Kidney tubule cell (primary cell): Measurements from ENCODE around the gene FAM171A1.
"Not testable (repeated sequence)": the region's sequence is repeated elsewhere in the genome, so short reads cannot be mapped to it uniquely, and the experiment has no call there.

Source experiments
- DNase-seq: peaks from one replicate; pipeline ENCODE4 v3.0.0-alpha.2; 2018; ENCODE audit warnings: low spot score

The FAM171A1 gene

GRCh38 chr10:15370856-15371701 is at the start of gene FAM171A1:
Gene FAM171A1 (minus strand): TSS chr10:15371289. CDS start chr10:15371052, 237 bp downstream.
- DNase-seq: peak; percentile 78

DNA sequence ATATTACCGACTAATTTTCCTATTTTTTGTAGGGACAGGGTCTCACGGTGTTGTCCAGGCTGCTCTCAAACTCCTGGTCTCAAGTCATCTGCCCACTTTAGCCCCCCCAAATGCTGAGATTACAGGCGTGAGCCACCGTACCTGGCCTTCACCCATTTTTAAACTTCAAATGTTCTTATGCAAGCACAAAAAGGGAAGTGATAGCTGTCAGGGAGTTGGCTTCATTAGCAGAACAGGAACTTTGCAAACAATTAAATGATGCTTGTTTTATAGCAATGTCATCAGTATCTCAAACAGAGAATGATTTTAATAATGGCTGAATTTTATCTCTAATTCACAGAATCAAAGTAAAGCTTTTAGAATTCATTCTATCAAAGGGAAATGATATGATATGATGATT is 49.8 kb upstream of the FAM171A1 start:
- no peak for DNase-seq

GRCh38 chr10:15419279-15419874 is 48.3 kb upstream of the FAM171A1 start:
- peak; percentile 60 for DNase-seq

DNA sequence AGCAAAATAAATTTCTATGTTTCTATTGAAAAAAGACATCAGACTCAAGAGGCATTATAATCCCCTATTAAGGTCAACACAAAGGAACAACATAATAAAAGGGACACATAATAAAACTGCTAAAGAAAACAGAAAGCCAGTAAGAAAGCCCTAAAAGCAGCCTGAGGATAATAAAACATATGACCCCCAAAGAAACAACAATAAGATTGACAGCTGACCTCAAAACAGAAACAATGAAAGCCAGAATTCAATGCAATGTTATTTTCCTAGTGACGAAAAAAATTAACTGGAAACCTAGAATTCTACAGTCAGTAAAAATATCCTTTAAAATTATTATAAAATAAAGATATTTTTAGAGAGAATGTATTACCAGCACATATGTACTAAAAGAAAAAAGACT is 44.9 kb upstream of the FAM171A1 start:
- DNase-seq: no peak

- DNase-seq: no peak
These were observed 39.9 kb upstream of the FAM171A1 start for GRCh38 chr10:15411010-15411409.

GRCh38 chr10:15409350-15409749 is 38.3 kb upstream of the FAM171A1 start:
- not testable (repeated sequence) for DNase-seq

DNA sequence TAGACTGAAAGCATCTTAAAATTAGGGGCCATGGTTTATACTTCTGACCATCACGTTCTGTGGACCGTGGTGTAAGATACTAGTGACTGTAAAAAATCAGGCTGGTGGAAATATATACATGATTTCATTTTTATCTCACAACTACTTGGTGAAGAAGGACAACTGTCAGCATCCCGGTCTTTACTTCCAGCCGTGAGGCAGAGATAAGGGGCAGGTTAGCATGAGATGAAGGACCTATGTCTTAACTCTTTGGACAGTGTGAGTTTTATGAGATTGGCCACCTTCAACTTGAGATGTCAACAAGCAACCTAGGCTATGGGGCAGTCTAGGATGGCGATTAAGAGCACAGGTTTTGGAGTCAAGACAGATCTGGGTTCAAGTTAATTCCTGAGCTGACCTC is 37.5 kb upstream of the FAM171A1 start:
- no peak for DNase-seq

- DNase-seq: no peak
These were observed 34.2 kb upstream of the FAM171A1 start for GRCh38 chr10:15405319-15405718.

GRCh38 chr10:15401382-15401781 is 30.3 kb upstream of the FAM171A1 start:
- no peak for DNase-seq

GRCh38 chr10:15400461-15400860 is 29.4 kb upstream of the FAM171A1 start:
- DNase-seq: not testable (repeated sequence)

DNA sequence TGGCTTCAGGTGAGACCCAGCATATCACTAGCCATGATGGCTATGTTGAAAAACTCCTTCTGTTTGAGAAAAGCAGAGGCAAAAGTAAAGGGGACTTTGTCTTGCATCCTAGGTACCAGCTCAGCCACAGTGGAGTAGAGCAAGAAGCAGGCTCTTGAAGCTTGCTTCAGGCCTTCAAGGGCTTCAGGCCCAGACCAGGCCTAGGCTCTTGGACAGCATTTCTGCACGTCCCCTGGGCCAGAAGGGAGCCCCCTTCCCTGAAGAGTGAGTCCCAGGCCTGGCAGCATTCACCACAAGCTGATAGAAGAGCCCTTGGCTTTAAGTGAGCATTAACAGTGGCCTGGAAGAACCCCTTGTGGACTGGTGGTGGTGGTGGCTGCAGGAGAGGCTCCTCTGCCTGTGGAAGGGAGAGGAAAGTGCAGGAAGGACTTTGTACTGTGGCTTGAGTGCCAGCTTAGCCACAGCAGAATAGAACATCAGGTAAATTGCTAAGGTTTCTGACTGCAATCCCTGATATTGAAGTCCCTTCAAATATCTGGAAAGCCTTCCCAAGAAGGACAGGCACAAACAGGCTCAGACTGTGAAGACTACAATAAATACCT is 28.1 kb upstream of the FAM171A1 start:
- DNase-seq: no peak

GRCh38 chr10:15395935-15396334 is 24.8 kb upstream of the FAM171A1 start:
- DNase-seq: no peak

DNA sequence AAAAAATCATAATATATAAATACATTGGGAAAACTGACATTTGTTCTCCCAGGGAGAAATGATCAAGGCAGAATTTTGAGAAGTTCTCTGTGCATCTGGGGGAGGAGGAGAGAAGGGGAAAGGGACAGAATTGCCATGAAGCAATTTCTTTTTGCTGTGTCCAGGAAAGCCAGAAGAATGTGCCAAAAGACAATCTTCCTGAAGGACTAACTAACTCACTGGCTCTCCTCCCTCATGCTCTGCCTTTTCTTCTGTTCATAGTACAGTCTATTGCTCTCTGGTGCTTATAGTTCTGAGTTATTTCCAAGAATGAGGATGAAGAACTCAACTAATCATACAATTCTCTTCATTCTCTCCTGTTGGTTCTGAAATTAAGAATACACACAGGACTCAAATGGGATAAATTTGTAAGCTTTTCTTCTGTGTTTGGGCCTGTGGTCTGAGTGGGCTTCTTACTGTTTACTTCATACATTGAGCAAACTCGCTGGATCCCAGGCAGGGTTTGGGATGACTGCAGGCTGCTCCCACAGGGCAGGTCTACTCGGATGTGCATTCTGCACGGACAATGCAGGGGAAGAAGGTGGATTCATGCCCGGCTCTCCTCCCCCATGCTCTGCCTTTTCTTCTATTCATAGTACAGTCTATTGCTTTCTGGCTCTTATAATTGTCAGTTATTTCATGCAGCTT is 22.2 kb upstream of the FAM171A1 start:
- no peak for DNase-seq

DNA sequence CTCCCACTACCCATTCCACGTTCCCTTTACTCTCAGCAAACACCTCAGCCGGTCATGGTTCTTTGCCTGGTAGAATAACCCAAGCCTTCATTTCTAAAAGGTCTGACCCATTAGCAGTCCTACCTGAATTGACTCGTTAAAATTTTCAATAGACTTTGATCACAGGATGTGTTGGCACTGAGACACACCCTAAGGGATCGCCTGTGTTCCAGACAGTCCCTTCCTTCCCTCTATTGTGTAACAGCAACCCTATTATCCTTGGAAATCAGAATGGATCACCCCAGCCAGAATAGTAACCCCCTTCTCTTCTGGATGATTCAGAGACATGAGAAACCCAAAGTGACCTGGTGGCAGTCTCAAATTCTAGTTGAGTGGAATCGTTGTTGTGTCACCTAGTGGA is 20.4 kb upstream of the FAM171A1 start:
- no peak for DNase-seq

DNA sequence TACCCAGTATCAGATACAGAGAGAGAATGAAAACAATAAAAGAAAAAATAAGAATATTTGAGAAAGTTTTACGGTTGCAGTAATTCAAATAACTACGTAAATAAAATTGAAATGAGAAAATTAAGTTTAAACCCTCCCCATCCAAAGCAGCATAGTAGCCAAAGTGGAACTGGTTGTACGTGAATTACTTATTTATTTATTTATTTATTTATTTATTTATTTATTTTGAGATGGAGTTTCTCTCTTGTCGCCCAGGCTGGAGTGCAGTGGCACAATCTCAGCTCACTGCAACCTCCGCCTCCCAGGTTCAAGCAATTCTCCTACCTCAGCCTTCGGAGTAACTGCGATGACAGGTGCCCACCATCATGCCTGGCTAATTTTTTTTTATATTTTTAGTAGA is 17.1 kb upstream of the FAM171A1 start:
- DNase-seq: not testable (repeated sequence)

DNA sequence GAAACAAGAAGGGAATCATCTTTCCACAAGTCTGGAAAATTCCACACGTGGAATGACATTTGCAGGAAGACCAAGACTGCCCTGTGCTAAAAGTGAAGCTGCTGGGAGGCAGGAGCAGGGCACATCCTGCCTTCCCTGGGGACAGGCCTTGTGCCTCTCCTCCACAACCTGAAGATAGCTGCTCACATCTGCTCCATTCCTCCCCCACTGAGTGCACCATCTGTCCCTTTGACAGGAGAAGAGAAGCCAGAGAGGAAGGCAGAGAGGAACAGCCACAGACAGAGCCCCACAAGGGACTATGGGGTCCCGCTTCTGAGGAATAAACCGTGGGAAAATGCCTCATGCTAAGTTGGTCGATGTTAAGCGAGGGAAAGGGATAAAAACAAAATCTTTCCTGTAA is 15.9 kb upstream of the FAM171A1 start:
- no peak for DNase-seq

DNA sequence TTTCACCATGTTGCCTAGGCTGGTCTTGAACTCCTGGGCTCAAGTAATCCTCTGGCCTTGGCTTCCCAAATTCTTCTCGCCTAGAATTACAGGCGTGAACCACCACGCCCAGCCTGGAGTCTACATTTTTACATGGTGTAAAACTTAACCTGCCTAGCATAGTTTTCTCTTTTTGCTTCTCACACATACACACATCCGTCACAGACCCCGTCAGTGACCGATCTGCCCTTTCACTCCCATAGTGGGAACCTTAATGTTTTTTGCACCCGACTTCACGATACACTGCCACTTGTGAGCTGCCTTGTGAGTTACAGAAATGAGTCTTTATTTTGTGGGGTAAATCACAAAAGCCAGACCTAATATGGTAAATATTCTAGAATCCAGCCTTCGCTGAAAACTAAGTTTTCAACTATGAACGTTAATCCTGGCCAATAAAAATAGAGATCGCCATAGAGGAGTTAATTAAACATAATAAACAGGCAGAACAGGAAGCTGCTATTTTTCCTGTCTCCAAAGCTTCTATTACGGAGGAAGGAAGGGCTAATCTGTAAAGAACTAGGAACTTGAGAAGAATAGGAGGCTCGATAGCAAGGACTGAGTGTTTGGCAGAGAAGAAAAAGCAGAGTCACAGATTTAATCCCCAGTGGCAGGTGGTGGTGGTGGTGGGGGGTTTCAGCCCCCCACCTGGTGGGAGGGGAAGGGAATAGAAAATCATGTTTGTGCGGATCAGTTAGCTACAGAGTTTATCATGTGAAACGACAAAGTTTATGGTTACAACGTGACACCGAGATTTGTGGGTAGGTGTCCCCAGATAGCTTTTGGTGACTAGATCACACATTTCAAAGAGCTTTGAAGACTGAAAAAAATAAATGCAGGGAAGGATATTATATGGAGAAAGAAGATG is 14.7 kb upstream of the FAM171A1 start:
- no peak for DNase-seq

DNA sequence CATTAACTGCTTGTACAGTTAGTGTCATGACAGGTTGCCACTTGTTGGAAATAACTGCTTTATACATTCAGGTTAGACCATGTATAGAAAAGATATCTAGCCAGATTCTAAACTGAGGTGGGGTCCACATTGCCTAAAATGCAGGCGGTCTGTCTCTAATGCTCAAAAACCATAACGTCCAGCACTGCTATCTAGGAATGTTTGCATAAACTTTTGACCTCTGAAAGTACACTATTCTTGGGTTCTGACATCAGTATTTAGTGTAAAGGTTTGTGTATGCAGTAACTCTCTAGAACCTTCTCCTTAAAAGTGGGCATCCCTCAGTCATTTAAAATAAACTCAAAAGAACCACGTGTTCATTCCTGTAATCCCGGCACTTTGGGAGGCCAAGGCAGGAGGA is 10.3 kb upstream of the FAM171A1 start:
- DNase-seq: no peak

GRCh38 chr10:15379078-15379477 is 8.0 kb upstream of the FAM171A1 start:
- DNase-seq: no peak

DNA sequence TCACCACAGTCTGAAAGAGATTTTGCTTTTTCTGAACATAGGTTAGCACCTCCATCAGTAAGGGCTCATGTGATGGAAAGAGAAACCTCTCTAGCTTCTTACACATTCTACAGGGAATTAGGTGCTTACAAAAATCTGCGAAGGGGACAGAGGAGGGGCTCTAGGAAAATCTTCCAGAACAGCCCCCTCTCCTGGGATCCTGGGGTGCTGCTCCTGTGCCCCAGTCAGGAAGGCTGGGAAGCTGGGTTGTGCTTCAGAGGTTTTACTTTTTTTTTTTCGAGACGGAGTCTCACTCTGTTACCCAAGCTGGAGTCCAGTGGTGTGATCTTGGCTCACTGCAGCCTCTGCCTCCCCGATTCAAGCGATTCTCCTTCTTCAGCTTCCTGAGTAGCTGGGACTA is 7.5 kb upstream of the FAM171A1 start:
- DNase-seq: no peak

- no peak for DNase-seq
These were observed 3.5 kb upstream of the FAM171A1 start for GRCh38 chr10:15374566-15374965.

- no peak for DNase-seq
These were observed 3.1 kb upstream of the FAM171A1 start for GRCh38 chr10:15374156-15374555.
